HCT116 (cell line): Measurements from ENCODE around the gene MYLK. TPM values are rescaled to one million over a fixed set of nuclear protein-coding genes. Genes with fewer than 3 reads are reported as not detected.
A peak's percentile ranks its signal among the peaks of the same experiment; 100 is the strongest.

ENCODE experiments used
- ATAC-seq: fragments of 200-7000 bp; cut with Tn5 transposase; 2 replicates; pipeline ENCODE4 v1.9.1; 2020; ENCODE audit warnings: mild to moderate bottlenecking, moderate library complexity
- BruUV-seq: library from RNA; stranded (reverse); fragments of 400-500 nt; replicated peaks from 2 replicates; lab custom pipeline; 2021; lab: Mats Ljungman, UMichigan
- CTCF ChIA-PET: fragments of 300-600 bp; sonication (Branson Sonifier 250); formaldehyde crosslinking; loops from one replicate; lab custom pipeline; 2021; ENCODE audit warnings: antibody characterized with exemption; lab: Charles Lee
- POLR2A ChIA-PET: fragments of 300-600, 350-600 bp; sonication (Branson Sonifier 250); formaldehyde crosslinking; loops from one replicate; lab custom pipeline; 2021; ENCODE audit warnings: antibody characterized with exemption; lab: Charles Lee
- RAD21 ChIA-PET, 2 experiments: fragments of 300-600 bp; sonication (Branson Sonifier 250); formaldehyde crosslinking; loops; one replicate each; lab custom pipeline; 2023; ENCODE audit warnings: low total read pairs in 2 of 2; ENCODE audit not compliant: uncharacterized antibody in 2 of 2, unreplicated experiment in 2 of 2, low non-redundant PET in 1 of 2; lab: Charles Lee
- DNase-seq: peaks from one replicate; pipeline ENCODE4 v3.0.0-alpha.2; 2010; ENCODE audit warnings: low read depth, low spot score
- H2AFZ ChIP-seq: fragments of 200-600 bp; shearing (Covaris generic), sonication (generic); 2 replicates; pipeline ENCODE4 v1.6.1; 2017; ENCODE audit warnings: low read depth, mixed run types, mixed read lengths, antibody characterized with exemption, low read length; ENCODE audit not compliant: poor library complexity, severe bottlenecking
- H3K27ac ChIP-seq: 2 replicates; pipeline ENCODE4 v1.5.1; 2012; ENCODE audit warnings: low read depth, low read length
- H3K27me3 ChIP-seq: fragments of 200-600 bp; sonication (generic); 2 replicates; pipeline ENCODE4 v1.6.1; 2016; ENCODE audit warnings: mixed run types, low read length, mixed read lengths; ENCODE audit not compliant: insufficient read depth
- H3K36me3 ChIP-seq, 2 experiments: fragments of 200-500 bp in 1 of 2; fragments of 200-600 bp in 1 of 2; sonication (Bioruptor generic) in 1 of 2; sonication (generic) in 1 of 2; 2 replicates each; pipeline versions ENCODE4 v1.5.1 to v1.6.1; 2014 to 2016; ENCODE audit warnings: low read length in 2 of 2, inconsistent platforms in 1 of 2, mixed read lengths in 1 of 2, mixed run types in 1 of 2; ENCODE audit not compliant: insufficient read depth in 2 of 2, control insufficient read depth in 1 of 2
- H3K4me1 ChIP-seq, 2 experiments: fragments of 200-600 bp in 1 of 2; sonication (generic) in 1 of 2; 2 replicates each; pipeline versions ENCODE4 v1.5.1 to v1.6.1; 2012 to 2017; ENCODE audit warnings: low read length in 2 of 2, inconsistent platforms in 1 of 2, mild to moderate bottlenecking in 1 of 2, mixed read lengths in 1 of 2, mixed run types in 1 of 2, moderate library complexity in 1 of 2; ENCODE audit not compliant: insufficient read depth in 2 of 2, control insufficient read depth in 1 of 2
- H3K4me2 ChIP-seq: fragments of 200-600 bp; sonication (generic); 2 replicates; pipeline ENCODE4 v1.6.1; 2017; ENCODE audit warnings: mixed run types, low read length, mixed read lengths
- H3K4me3 ChIP-seq, 2 experiments: fragments of 200-600 bp in 1 of 2; sonication (generic) in 1 of 2; replicated peaks in 1 of 2; 2 replicates each; pipeline ENCODE4 v1.5.1; 2011 to 2016; ENCODE audit warnings: low read length in 2 of 2, control low read depth in 1 of 2, low read depth in 1 of 2, mild to moderate bottlenecking in 1 of 2, mixed read lengths in 1 of 2, mixed run types in 1 of 2
- H3K79me2 ChIP-seq: fragments of 200-600 bp; sonication (generic); 2 replicates; pipeline ENCODE4 v1.6.1; 2017; ENCODE audit warnings: mild to moderate bottlenecking, mixed run types, low read length, moderate library complexity, mixed read lengths; ENCODE audit not compliant: insufficient read depth
- H3K9ac ChIP-seq: fragments of 200-600 bp; sonication (generic); 2 replicates; pipeline ENCODE4 v1.6.1; 2016; ENCODE audit warnings: low read length, mixed read lengths
- H3K9me2 ChIP-seq: fragments of 200-600 bp; sonication (generic), shearing (Covaris generic); 2 replicates; pipeline ENCODE4 v1.6.1; 2017; ENCODE audit warnings: mixed run types, mild to moderate bottlenecking, moderate library complexity; ENCODE audit not compliant: insufficient read depth
- H3K9me3 ChIP-seq, 2 experiments: fragments of 200-500 bp in 1 of 2; fragments of 200-600 bp in 1 of 2; sonication (Bioruptor generic) in 1 of 2; sonication (generic) in 1 of 2; 2 replicates each; pipeline ENCODE4 v1.6.1; 2014 to 2017; ENCODE audit warnings: low read length in 2 of 2, mixed read lengths in 2 of 2, inconsistent platforms in 1 of 2, low read depth in 1 of 2, mild to moderate bottlenecking in 1 of 2, mixed run types in 1 of 2, moderate library complexity in 1 of 2; ENCODE audit not compliant: control insufficient read depth in 1 of 2, insufficient read depth in 1 of 2
- H4K20me1 ChIP-seq: fragments of 200-600 bp; sonication (generic), shearing (Covaris generic); 2 replicates; pipeline ENCODE4 v1.6.1; 2017; ENCODE audit warnings: mixed run types, mild to moderate bottlenecking, moderate library complexity; ENCODE audit not compliant: insufficient read depth
- CBX3 ChIP-seq: IDR thresholded peaks from 2 replicates; pipeline ENCODE4 v1.6.1; 2012; ENCODE audit warnings: low read depth
- CTCF ChIP-seq, 3 experiments: fragments of 200-600 bp in 1 of 3; sonication (generic) in 1 of 3; IDR thresholded peaks in 2 of 3; conservative IDR thresholded peaks in 1 of 3; 2 replicates each; pipeline ENCODE4 v1.5.1; 2012 to 2017; ENCODE audit warnings: low read depth in 2 of 3, low read length in 2 of 3, antibody characterized with exemption in 1 of 3, borderline replicate concordance in 1 of 3, control low read depth in 1 of 3, mild to moderate bottlenecking in 1 of 3, mixed read lengths in 1 of 3, mixed run types in 1 of 3, moderate library complexity in 1 of 3; ENCODE audit not compliant: insufficient read depth in 1 of 3
- EGR1 ChIP-seq: IDR thresholded peaks from 2 replicates; pipeline ENCODE4 v1.6.1; 2012; ENCODE audit warnings: low read depth
- EZH2 ChIP-seq: fragments of 200-600 bp; sonication (generic); IDR thresholded peaks from 2 replicates; pipeline ENCODE4 v1.6.1; 2017; ENCODE audit warnings: antibody characterized with exemption, mixed run types
- JUND ChIP-seq: IDR thresholded peaks from 2 replicates; pipeline ENCODE4 v1.6.1; 2012
- MAX ChIP-seq: IDR thresholded peaks from 2 replicates; pipeline ENCODE4 v1.6.1; 2012
- REST ChIP-seq: IDR thresholded peaks from 2 replicates; pipeline ENCODE4 v1.6.1; 2012; ENCODE audit warnings: low read depth
- SIN3A ChIP-seq: IDR thresholded peaks from 2 replicates; pipeline ENCODE4 v1.6.1; 2012; ENCODE audit warnings: low read depth
- SP1 ChIP-seq: IDR thresholded peaks from 2 replicates; pipeline ENCODE4 v1.6.1; 2012; ENCODE audit warnings: low read depth
- SRF ChIP-seq: IDR thresholded peaks from 2 replicates; pipeline ENCODE4 v1.6.1; 2012; ENCODE audit warnings: low read depth
- TCF7L2 ChIP-seq: IDR thresholded peaks from 2 replicates; pipeline ENCODE4 v1.7.0; 2011; ENCODE audit warnings: borderline replicate concordance, inconsistent platforms; ENCODE audit not compliant: insufficient read depth, insufficient read length; ENCODE audit errors: extremely low read depth
- YY1 ChIP-seq: IDR thresholded peaks from 2 replicates; pipeline ENCODE4 v1.6.1; 2011; ENCODE audit warnings: low read length, low read depth, moderate library complexity, mild to moderate bottlenecking; ENCODE audit not compliant: insufficient replicate concordance; ENCODE audit errors: extremely low read depth
- ZFX ChIP-seq: fragments of 450-650 bp; IDR thresholded peaks from 2 replicates; pipeline ENCODE4 v1.6.1; 2017
- ZNF274 ChIP-seq: fragments of 200-500 bp; sonication (Bioruptor generic); IDR thresholded peaks from 2 replicates; pipeline ENCODE4 v1.6.1; 2014; ENCODE audit warnings: mild to moderate bottlenecking, low read depth, low read length, inconsistent platforms
- intact Hi-C: fragments of 100-400 bp; cut with micrococcal nuclease; formaldehyde crosslinking; loops from 2 replicates; pipeline ENCODE4 v1.10.0; 2022
- total RNA-seq: library from RNA; stranded (reverse); gene quantifications from one replicate; pipeline ENCODE4 v1.2.1, GENCODE V29; 2021; ENCODE audit not compliant: unreplicated experiment

Gene MYLK
- total RNA-seq, 1 experiment from 2014 or later, result 3.8 TPM

DNA sequence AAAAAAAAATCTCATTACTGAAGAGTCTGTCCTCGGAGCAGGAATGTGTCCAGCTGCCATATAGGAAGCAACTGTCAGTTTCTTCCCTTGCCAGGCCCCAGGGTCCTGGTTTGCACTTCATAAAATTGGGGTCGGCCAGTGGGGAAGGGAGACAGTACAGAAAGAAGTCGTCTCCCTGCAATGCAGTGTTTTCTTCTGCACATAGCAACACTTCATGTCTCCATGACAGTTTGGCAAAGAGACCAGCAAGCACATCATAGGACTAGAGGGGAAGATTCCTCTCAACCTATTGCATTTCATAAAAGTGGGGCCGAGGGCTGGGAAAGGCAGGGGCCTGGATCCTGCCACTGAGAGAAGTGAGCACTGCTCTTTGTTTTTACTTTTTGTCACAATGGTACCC, 161.1 kb downstream of the MYLK start:
- POLR2A ChIA-PET, result interaction anchor here (1.7 kb wide), 1 partner anchor 70 kb away, joined by 6 read pairs; no protein-coding TSS in a partner anchor
- Histone ChIP-seq H3K79me2 (no peaks in the 10 kb centered on the region), H3K27me3 (no peaks in the 10 kb centered on the region), H3K4me2 (peak overlapping the region; percentile 56; the same call in 1 of the 2 replicates), H3K9me3 (no peaks in the 10 kb centered on the region), H3K36me3 (no peaks in the 10 kb centered on the region), H2AFZ (peak overlapping the region; percentile 75), H3K9me2 (no peaks in the 10 kb centered on the region), H4K20me1 (no peaks in the 10 kb centered on the region), H3K9ac (no peak overlapping the region), H3K4me1 (peaks cover 0 to 7% of the 10 kb centered on the region in 2 experiments; a peak in 2 of 4 replicates), H3K27ac (no peak overlapping the region), H3K4me3 (no peak overlapping the region)
- ATAC-seq, result no peak
- DNase-seq, result no peak
- intact Hi-C loops, result loop anchor here (1.0 to 2.0 kb wide), 3 partner anchors 71 to 356 kb away; partner anchors contain the start of gene HACD2
- CTCF ChIA-PET, result interaction anchor here (0.7 to 2.6 kb wide), 23 partner anchors 10 to 310 kb away, joined by 3 to 81 read pairs (median 4); partner anchors contain the start of genes HACD2 and KALRN
- BruUV-seq, result no TSS peak
- TF ChIP-seq ZFX (no peak), EZH2 (no peak), SRF (no peak), MAX (no peak), EGR1 (no peak), SIN3A (no peak)
- RAD21 ChIA-PET, result interaction anchor here (1.1 to 1.5 kb wide), 3 partner anchors 70 to 82 kb away, joined by 3 to 13 read pairs (median 7); no protein-coding TSS in a partner anchor

GRCh38 chr3:123722456-123722855, 161.7 kb downstream of the MYLK start:
- no peaks in the 10 kb centered on the region for H3K79me2 ChIP-seq
- no peak for TF ChIP-seq CBX3
- TF ChIP-seq YY1, result no peak
- no peak for TF ChIP-seq TCF7L2
- TF ChIP-seq SIN3A, result no peak
- TF ChIP-seq SRF, result no peak
- no peak for TF ChIP-seq ZNF274
- no peak for TF ChIP-seq JUND
- TF ChIP-seq ZFX, result no peak
- TF ChIP-seq REST, result no peak
- no peak for TF ChIP-seq SP1
- no peak for TF ChIP-seq CTCF (IDR thresholded peaks at IDR 0.05 in 2 of 3, conservative IDR thresholded peaks at IDR 0.05 in 1 of 3; ENCODE audit: borderline replicate concordance in 1 of 3, insufficient read depth in 1 of 3, low read depth in 2 of 3, low read length in 2 of 3)

More at GRCh38 chr3:123722456-123722855, 161.7 kb downstream of the MYLK start:
- Histone ChIP-seq H3K9me3 (no peaks in the 10 kb centered on the region), H3K27me3 (no peaks in the 10 kb centered on the region), H3K36me3 (no peaks in the 10 kb centered on the region), H2AFZ (no peak overlapping the region), H3K27ac (no peak overlapping the region), H3K9ac (no peak overlapping the region), H3K4me3 (no peak overlapping the region), H4K20me1 (no peaks in the 10 kb centered on the region), H3K4me1 (peaks cover 0 to 7% of the 10 kb centered on the region in 2 experiments; a peak in 2 of 4 replicates), H3K4me2 (no peak overlapping the region), H3K9me2 (no peaks in the 10 kb centered on the region)
- no TSS peak for BruUV-seq
- POLR2A ChIA-PET, result interaction anchor here (1.7 kb wide), 1 partner anchor 69 kb away, joined by 6 read pairs; no protein-coding TSS in a partner anchor
- intact Hi-C loops, result loop anchor here (2.0 kb wide), 1 partner anchor 356 kb away; no protein-coding TSS in a partner anchor
- CTCF ChIA-PET, result interaction anchor here (1.2 to 2.6 kb wide), 3 partner anchors 20 to 163 kb away, joined by 4 to 47 read pairs (median 6); no protein-coding TSS in a partner anchor
- RAD21 ChIA-PET, result no interaction called here
- ATAC-seq (no peak), DNase-seq (no peak)
